Vagina (tissue), 2 donors: ENCODE data around the gene FHIT.

ENCODE experiments used
- POLR2A ChIP-seq, 2 donors: fragments of 450-650 bp; IDR thresholded peaks; one replicate each; pipeline ENCODE4 v1.6.1; 2017; ENCODE audit warnings: antibody characterized with exemption in 2 of 2, mild to moderate bottlenecking in 2 of 2, moderate library complexity in 2 of 2
- POLR2AphosphoS5 ChIP-seq, 2 donors: sonication (generic); formaldehyde crosslinking; IDR thresholded peaks; one replicate each; pipeline ENCODE4 v1.9.0; 2017; ENCODE audit warnings: antibody characterized with exemption in 2 of 2, mild to moderate bottlenecking in 2 of 2, low read depth in 1 of 2; ENCODE audit not compliant: insufficient read depth in 1 of 2
- TF ChIP-seq, protein P1 (sequence below), 3 experiments: fragments of 450-650 bp in 2 of 3; fragments of 200-600 bp in 1 of 3; sonication (generic) in 1 of 3; IDR thresholded peaks; one replicate each; pipeline ENCODE4 v1.5.1; 2017 to 2019; ENCODE audit warnings: antibody characterized with exemption in 3 of 3, mild to moderate bottlenecking in 2 of 3, moderate library complexity in 2 of 3

DNA sequence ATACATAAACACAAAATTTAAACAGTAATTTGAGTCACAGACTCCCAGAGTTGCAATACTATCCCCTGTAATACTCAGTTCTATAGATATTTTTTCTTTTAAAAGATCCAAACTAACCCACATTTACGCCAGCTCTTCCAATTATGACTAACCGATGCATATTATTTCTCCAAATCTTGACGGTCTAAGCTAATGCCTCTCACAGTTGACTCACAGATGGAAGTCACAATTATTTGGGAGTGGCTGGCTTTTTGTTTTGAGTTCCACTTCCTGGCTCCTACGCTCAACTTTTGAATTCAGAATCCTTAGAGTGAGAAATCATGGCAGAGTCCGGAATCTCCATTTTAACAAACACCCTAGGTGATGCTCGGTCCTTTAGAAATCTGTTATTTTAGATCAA is 749.9 kb downstream of the FHIT start:
- TF ChIP-seq, protein P1, sequence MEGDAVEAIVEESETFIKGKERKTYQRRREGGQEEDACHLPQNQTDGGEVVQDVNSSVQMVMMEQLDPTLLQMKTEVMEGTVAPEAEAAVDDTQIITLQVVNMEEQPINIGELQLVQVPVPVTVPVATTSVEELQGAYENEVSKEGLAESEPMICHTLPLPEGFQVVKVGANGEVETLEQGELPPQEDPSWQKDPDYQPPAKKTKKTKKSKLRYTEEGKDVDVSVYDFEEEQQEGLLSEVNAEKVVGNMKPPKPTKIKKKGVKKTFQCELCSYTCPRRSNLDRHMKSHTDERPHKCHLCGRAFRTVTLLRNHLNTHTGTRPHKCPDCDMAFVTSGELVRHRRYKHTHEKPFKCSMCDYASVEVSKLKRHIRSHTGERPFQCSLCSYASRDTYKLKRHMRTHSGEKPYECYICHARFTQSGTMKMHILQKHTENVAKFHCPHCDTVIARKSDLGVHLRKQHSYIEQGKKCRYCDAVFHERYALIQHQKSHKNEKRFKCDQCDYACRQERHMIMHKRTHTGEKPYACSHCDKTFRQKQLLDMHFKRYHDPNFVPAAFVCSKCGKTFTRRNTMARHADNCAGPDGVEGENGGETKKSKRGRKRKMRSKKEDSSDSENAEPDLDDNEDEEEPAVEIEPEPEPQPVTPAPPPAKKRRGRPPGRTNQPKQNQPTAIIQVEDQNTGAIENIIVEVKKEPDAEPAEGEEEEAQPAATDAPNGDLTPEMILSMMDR (IDR thresholded peaks at IDR 0.05) = no peak
- TF ChIP-seq POLR2A (IDR thresholded peaks at IDR 0.05) (no peak), POLR2AphosphoS5 (IDR thresholded peaks at IDR 0.05; ENCODE audit: insufficient read depth in 1 of 2, low read depth in 1 of 2) (no peak)
